GM23338 (cell line): ENCODE data around the gene PRPF40B. TPM values are rescaled to one million over a fixed set of nuclear protein-coding genes. Genes with fewer than 3 reads are reported as not detected.
"Not testable (repeated sequence)": the region's sequence is repeated elsewhere in the genome, so short reads cannot be mapped to it uniquely, and the experiment has no call there.

ENCODE experiments used
- ATAC-seq: fragments of 200-7000 bp; cut with Tn5 transposase; 3 replicates; pipeline ENCODE4 v1.9.1; 2020
- DNase-seq: peaks from one replicate; pipeline ENCODE4 v3.0.0-alpha.2; 2015; ENCODE audit warnings: low spot score
- H2AFZ ChIP-seq: fragments of 200-600 bp; sonication (generic); 2 replicates; pipeline ENCODE4 v1.8.0; 2016; ENCODE audit warnings: antibody characterized with exemption, mild to moderate bottlenecking, moderate library complexity
- H3F3A ChIP-seq: fragments of 200-600 bp; sonication (generic); replicated peaks from 2 replicates; pipeline ENCODE4 v1.8.0; 2017; ENCODE audit warnings: antibody characterized with exemption, mixed run types, low read depth
- H3K27ac ChIP-seq: fragments of 200-600 bp; sonication (generic); 2 replicates; pipeline ENCODE4 v1.6.1; 2016; ENCODE audit warnings: low read depth
- H3K27me3 ChIP-seq: fragments of 200-600 bp; sonication (generic); 2 replicates; pipeline ENCODE4 v1.8.0; 2016; ENCODE audit warnings: mild to moderate bottlenecking, mixed run types, moderate library complexity; ENCODE audit not compliant: insufficient read depth
- H3K36me3 ChIP-seq: fragments of 200-600 bp; sonication (generic); 2 replicates; pipeline ENCODE4 v1.8.0; 2016; ENCODE audit warnings: mild to moderate bottlenecking; ENCODE audit not compliant: insufficient read depth
- H3K4me1 ChIP-seq: fragments of 200-600 bp; sonication (generic); 2 replicates; pipeline ENCODE4 v1.8.0; 2016; ENCODE audit warnings: mild to moderate bottlenecking, moderate library complexity; ENCODE audit not compliant: insufficient read depth
- H3K4me2 ChIP-seq: fragments of 200-600 bp; sonication (generic); 2 replicates; pipeline ENCODE4 v1.7.1; 2017; ENCODE audit warnings: mixed run types
- H3K4me3 ChIP-seq: fragments of 200-600 bp; sonication (generic); 2 replicates; pipeline ENCODE4 v1.6.1; 2016; ENCODE audit warnings: mixed run types
- H3K79me2 ChIP-seq: fragments of 200-600 bp; sonication (generic); replicated peaks from 2 replicates; pipeline ENCODE4 v1.8.0; 2017; ENCODE audit warnings: mild to moderate bottlenecking; ENCODE audit not compliant: insufficient read depth
- H3K9me2 ChIP-seq: fragments of 200-600 bp; sonication (generic); 2 replicates; pipeline ENCODE4 v1.8.0; 2017; ENCODE audit not compliant: insufficient read depth
- H4K20me1 ChIP-seq: fragments of 200-600 bp; sonication (generic); replicated peaks from 2 replicates; pipeline ENCODE4 v1.8.0; 2017; ENCODE audit warnings: mild to moderate bottlenecking; ENCODE audit not compliant: insufficient read depth
- H3K27ac Mint-ChIP-seq: 2 replicates; pipeline ENCODE4 v1.8.0; 2020; ENCODE audit warnings: inconsistent platforms, mild to moderate bottlenecking, moderate library complexity, mixed read lengths
- H3K27me3 Mint-ChIP-seq: 3 replicates; pipeline ENCODE4 v1.8.0; 2022; ENCODE audit warnings: low read depth, mild to moderate bottlenecking, moderate library complexity, mixed read lengths, inconsistent platforms; ENCODE audit not compliant: insufficient read depth, poor library complexity
- H3K36me3 Mint-ChIP-seq: 3 replicates; pipeline ENCODE4 v1.8.0; 2021; ENCODE audit warnings: low read depth, mild to moderate bottlenecking, inconsistent platforms, moderate library complexity, mixed read lengths
- H3K4me1 Mint-ChIP-seq: 3 replicates; pipeline ENCODE4 v1.8.0; 2020; ENCODE audit warnings: mild to moderate bottlenecking, inconsistent platforms, mixed read lengths
- H3K4me3 Mint-ChIP-seq: 3 replicates; pipeline ENCODE4 v1.8.0; 2021; ENCODE audit warnings: moderate library complexity, mild to moderate bottlenecking, inconsistent platforms, mixed read lengths
- H3K9me3 Mint-ChIP-seq: 3 replicates; pipeline ENCODE4 v1.8.0; 2020; ENCODE audit warnings: moderate library complexity, mild to moderate bottlenecking, inconsistent platforms, mixed read lengths
- polyA plus RNA-seq: library from polyadenylated mRNA; unstranded; fragments of >200 nt; fragmentation: Nextera tagmentation; extraction: Ambion mirVana; gene quantifications from 2 replicates; pipeline ENCODE4 v1.2.1, GENCODE V29; 2016
- total RNA-seq: library from RNA; depleted of rRNA; stranded (reverse); fragments of >200 nt; shearing (Covaris generic); gene quantifications from 2 replicates; pipeline ENCODE4 v1.2.3, GENCODE V29; 2014
- TF ChIP-seq, protein P1 (sequence below), 2 experiments: fragments of 200-600 bp in 1 of 2; sonication (generic) in 1 of 2; conservative IDR thresholded peaks; 2 replicates each; pipeline versions ENCODE4 v1.5.1 to v1.6.1; 2016 to 2017; ENCODE audit warnings: antibody characterized with exemption in 2 of 2, low read depth in 2 of 2, mild to moderate bottlenecking in 2 of 2, moderate library complexity in 1 of 2
- TF ChIP-seq, protein P2 (sequence below): IDR thresholded peaks from one replicate; pipeline ENCODE4 v1.6.1; 2018; ENCODE audit warnings: antibody characterized with exemption; ENCODE audit not compliant: unreplicated experiment

PRPF40B gene
- total and polyA plus RNA-seq, 2 experiments from 2014 or later = 17.9 to 19.0 TPM

DNA sequence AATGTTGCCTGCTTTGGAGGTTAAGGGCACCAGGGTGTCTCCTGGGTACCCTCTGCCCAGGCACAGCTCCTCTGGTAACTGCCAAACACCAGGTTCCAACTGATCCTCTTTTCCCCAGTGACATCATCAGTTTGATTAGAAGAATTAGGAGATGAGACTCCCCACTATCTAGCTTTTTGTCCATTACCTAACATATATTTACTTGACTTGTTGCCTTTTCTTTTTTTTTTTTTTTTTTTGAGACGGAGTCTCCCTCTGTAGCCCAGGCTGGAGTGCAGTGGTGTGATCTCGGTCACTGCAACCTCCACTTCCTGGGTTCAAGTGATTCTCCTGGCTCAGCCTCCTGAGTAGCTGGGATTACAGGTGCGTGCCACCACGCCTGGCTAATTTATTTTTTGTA lies 17.8 kb upstream of the PRPF40B start, which contains the start of gene FAM186B:
FAM186B (minus strand) TSS at position 101 of the 400 bp plus-strand sequence. CDS start 162 bp downstream, outside the sequence.
- H4K20me1 ChIP-seq, H3K27me3 ChIP-seq, H3K36me3 ChIP-seq, H3F3A ChIP-seq, ATAC-seq, DNase-seq, H3K9me2 ChIP-seq, H3K4me3 ChIP-seq, H3K9me3 Mint-ChIP-seq, H3K27ac ChIP-seq, H3K27me3 Mint-ChIP-seq, H3K4me1 Mint-ChIP-seq, H3K79me2 ChIP-seq, H3K4me3 Mint-ChIP-seq, H3K27ac Mint-ChIP-seq, H3K36me3 Mint-ChIP-seq, H2AFZ ChIP-seq, H3K4me1 ChIP-seq, H3K4me2 ChIP-seq: not testable (repeated sequence)

DNA sequence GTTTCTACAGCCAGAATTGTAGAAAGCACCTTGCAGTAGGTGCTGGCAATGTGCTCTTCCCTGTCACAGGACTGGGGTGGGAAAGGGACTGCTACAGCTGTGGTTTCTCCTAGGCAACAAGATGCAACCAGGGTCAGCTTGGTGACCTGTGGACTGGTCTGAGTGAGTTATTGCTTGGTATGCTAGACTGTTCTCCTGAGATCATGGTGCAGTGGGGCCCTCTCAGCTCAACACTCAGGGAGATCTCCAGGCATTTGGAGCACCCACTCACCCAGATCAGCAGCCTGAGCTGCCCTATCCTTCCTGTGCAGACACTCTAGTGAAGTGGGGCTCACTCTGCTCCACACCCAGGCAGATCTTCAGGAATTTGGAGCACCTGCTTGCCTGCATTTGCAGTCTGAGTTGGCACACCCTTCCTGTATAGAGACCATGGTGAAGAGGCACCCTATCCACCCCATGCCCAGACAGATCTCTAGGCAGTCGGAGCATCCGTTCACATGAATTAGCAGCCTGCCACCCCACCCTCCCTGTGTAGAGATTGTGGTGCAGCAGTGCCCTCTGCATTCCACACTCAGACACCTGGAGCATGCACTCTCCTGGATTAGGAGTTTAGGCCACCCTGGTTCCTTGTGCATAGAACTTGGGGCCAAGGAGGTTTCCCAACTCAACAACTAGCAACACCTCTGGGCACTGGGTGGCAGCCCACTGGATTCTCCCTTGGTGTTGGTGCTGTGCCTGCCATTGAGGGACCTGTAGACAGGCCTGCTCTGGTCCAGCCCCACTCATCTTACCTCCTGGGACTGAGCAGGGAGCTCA lies 14.1 kb upstream of the PRPF40B start:
- H3K27me3 ChIP-seq = no peaks in the 10 kb centered on the region
- H3K4me3 Mint-ChIP-seq = no peak overlapping the region
- H2AFZ ChIP-seq = no peak overlapping the region
- no peaks in the 10 kb centered on the region for H3K79me2 ChIP-seq
- H3K4me1 Mint-ChIP-seq = peaks cover 5% of the 10 kb centered on the region; the same call in 1 of the 3 replicates
- peaks cover 6% of the 10 kb centered on the region for H3K27me3 Mint-ChIP-seq
- no peaks in the 10 kb centered on the region for H4K20me1 ChIP-seq
- no peaks in the 10 kb centered on the region for H3K36me3 Mint-ChIP-seq
- DNase-seq (no peak), ATAC-seq (peak; percentile 36; the same call in 2 of the 3 replicates)
- H3K9me3 Mint-ChIP-seq = no peaks in the 10 kb centered on the region; the same call in 2 of the 3 replicates
- no peak overlapping the region for H3K27ac ChIP-seq
- TF ChIP-seq, protein P1, sequence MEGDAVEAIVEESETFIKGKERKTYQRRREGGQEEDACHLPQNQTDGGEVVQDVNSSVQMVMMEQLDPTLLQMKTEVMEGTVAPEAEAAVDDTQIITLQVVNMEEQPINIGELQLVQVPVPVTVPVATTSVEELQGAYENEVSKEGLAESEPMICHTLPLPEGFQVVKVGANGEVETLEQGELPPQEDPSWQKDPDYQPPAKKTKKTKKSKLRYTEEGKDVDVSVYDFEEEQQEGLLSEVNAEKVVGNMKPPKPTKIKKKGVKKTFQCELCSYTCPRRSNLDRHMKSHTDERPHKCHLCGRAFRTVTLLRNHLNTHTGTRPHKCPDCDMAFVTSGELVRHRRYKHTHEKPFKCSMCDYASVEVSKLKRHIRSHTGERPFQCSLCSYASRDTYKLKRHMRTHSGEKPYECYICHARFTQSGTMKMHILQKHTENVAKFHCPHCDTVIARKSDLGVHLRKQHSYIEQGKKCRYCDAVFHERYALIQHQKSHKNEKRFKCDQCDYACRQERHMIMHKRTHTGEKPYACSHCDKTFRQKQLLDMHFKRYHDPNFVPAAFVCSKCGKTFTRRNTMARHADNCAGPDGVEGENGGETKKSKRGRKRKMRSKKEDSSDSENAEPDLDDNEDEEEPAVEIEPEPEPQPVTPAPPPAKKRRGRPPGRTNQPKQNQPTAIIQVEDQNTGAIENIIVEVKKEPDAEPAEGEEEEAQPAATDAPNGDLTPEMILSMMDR (conservative IDR thresholded peaks at IDR 0.05; ENCODE audit: low read depth in 2 of 2) = peak in 1 of 2 experiments; percentile 10; a peak in 1 of 4 replicates
- TF ChIP-seq, protein P2, sequence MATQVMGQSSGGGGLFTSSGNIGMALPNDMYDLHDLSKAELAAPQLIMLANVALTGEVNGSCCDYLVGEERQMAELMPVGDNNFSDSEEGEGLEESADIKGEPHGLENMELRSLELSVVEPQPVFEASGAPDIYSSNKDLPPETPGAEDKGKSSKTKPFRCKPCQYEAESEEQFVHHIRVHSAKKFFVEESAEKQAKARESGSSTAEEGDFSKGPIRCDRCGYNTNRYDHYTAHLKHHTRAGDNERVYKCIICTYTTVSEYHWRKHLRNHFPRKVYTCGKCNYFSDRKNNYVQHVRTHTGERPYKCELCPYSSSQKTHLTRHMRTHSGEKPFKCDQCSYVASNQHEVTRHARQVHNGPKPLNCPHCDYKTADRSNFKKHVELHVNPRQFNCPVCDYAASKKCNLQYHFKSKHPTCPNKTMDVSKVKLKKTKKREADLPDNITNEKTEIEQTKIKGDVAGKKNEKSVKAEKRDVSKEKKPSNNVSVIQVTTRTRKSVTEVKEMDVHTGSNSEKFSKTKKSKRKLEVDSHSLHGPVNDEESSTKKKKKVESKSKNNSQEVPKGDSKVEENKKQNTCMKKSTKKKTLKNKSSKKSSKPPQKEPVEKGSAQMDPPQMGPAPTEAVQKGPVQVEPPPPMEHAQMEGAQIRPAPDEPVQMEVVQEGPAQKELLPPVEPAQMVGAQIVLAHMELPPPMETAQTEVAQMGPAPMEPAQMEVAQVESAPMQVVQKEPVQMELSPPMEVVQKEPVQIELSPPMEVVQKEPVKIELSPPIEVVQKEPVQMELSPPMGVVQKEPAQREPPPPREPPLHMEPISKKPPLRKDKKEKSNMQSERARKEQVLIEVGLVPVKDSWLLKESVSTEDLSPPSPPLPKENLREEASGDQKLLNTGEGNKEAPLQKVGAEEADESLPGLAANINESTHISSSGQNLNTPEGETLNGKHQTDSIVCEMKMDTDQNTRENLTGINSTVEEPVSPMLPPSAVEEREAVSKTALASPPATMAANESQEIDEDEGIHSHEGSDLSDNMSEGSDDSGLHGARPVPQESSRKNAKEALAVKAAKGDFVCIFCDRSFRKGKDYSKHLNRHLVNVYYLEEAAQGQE = no peak
- no peak overlapping the region; the same call in 1 of the 2 replicates for H3K27ac Mint-ChIP-seq
- H3K36me3 ChIP-seq = no peaks in the 10 kb centered on the region
- no peaks in the 10 kb centered on the region for H3K9me2 ChIP-seq
- H3F3A ChIP-seq = no peaks in the 10 kb centered on the region
- no peak overlapping the region for H3K4me3 ChIP-seq
- 0 out of 2 replicates have a peak, but pooled peaks cover 4% of the 10 kb centered on the region for H3K4me1 ChIP-seq
- H3K4me2 ChIP-seq = no peak overlapping the region
